Ovary (tissue), 3 donors: ENCODE results near the gene UPK2.

Experiments used
- CTCF ChIP-seq, 3 donors: fragments of 450-650 bp in 2 of 3; fragments of 200-600 bp in 1 of 3; IDR thresholded peaks; one replicate each; pipeline versions ENCODE4 v1.5.1 to v1.8.0; 2016 to 2022; ENCODE audit warnings: antibody characterized with exemption in 3 of 3, mild to moderate bottlenecking in 1 of 3
- POLR2A ChIP-seq: fragments of 450-650 bp; IDR thresholded peaks from one replicate; pipeline ENCODE4 v1.6.1; 2017; ENCODE audit warnings: antibody characterized with exemption, mild to moderate bottlenecking, moderate library complexity
- donor health status: DM: no; HTN: no; CAD: no.

- TF ChIP-seq POLR2A (no peak), CTCF (IDR thresholded peaks at IDR 0.05) (no peak)
Measured at GRCh38 chr11:118957549-118957948, 1.5 kb downstream of the UPK2 start.
